ENCODE results near the gene GRIP2.

The GRIP2 gene

GRCh38 chr3:14538451-14539088 lies 1.6 kb downstream of the GRIP2 start:
- Histone ChIP-seq H3K4me3 (ENCODE audit: low read depth, low read length) (no peak overlapping the region), H3K27ac (ENCODE audit: extremely low read depth, low read depth, low read length) (no peak overlapping the region), H3K9me3 (ENCODE audit: control insufficient read depth, insufficient read depth, low read depth, low read length) (no peaks in the 10 kb centered on the region), H3K36me3 (ENCODE audit: control insufficient read depth in 2 of 2, insufficient read depth in 1 of 2, low read length in 2 of 2) (no peaks in the 10 kb centered on the region), H3K4me1 (ENCODE audit: control insufficient read depth, insufficient read depth, low read length) (no peaks in the 10 kb centered on the region)
- TF ChIP-seq ZNF394 (tag by site-specific recombination; IDR thresholded peaks at IDR 0.05; ENCODE audit: borderline replicate concordance), result no peak
- no peak for TF ChIP-seq ZNF626 (tag by site-specific recombination; IDR thresholded peaks at IDR 0.05)
- no peak for TF ChIP-seq ZNF311 (tag by site-specific recombination; IDR thresholded peaks at IDR 0.05; ENCODE audit: borderline replicate concordance)
- TF ChIP-seq, protein P1, sequence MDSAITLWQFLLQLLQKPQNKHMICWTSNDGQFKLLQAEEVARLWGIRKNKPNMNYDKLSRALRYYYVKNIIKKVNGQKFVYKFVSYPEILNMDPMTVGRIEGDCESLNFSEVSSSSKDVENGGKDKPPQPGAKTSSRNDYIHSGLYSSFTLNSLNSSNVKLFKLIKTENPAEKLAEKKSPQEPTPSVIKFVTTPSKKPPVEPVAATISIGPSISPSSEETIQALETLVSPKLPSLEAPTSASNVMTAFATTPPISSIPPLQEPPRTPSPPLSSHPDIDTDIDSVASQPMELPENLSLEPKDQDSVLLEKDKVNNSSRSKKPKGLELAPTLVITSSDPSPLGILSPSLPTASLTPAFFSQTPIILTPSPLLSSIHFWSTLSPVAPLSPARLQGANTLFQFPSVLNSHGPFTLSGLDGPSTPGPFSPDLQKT (IDR thresholded peaks at IDR 0.05; ENCODE audit: borderline replicate concordance, low read depth, low read length), result no peak
- no peak for TF ChIP-seq ZNF280C (tag by site-specific recombination; IDR thresholded peaks at IDR 0.05)
- no peak for TF ChIP-seq PRDM1 (tag by site-specific recombination; IDR thresholded peaks at IDR 0.05)
- TF ChIP-seq ZNF354C (tag by site-specific recombination; IDR thresholded peaks at IDR 0.05; ENCODE audit: borderline replicate concordance, low read depth), result no peak
- TF ChIP-seq ZNF701 (tag by site-specific recombination; IDR thresholded peaks at IDR 0.05), result no peak
- TF ChIP-seq SP3 (tag by site-specific recombination; IDR thresholded peaks at IDR 0.05), result no peak
- TF ChIP-seq ZNF148 (tag by site-specific recombination; IDR thresholded peaks at IDR 0.05; ENCODE audit: borderline replicate concordance), result no peak
- no peak for TF ChIP-seq ZIC2 (tag by site-specific recombination; IDR thresholded peaks at IDR 0.05)
- no peak for TF ChIP-seq TRIM28 (IDR thresholded peaks at IDR 0.05; ENCODE audit: borderline replicate concordance, low read length)
- TF ChIP-seq KLF9 (tag by site-specific recombination; IDR thresholded peaks at IDR 0.05; ENCODE audit: low read depth), result no peak
- TF ChIP-seq SALL2 (tag by site-specific recombination; IDR thresholded peaks at IDR 0.05; ENCODE audit: borderline replicate concordance), result no peak
- CTCF ChIA-PET, result interaction anchor here (0.6 to 2.3 kb wide), 4 partner anchors 9 to 1122 kb away, joined by 3 to 11 read pairs (median 4); no protein-coding TSS in a partner anchor
- POLR2A ChIA-PET, result no interaction called here

GRCh38 chr3:14537590-14538450 lies 2.3 kb downstream of the GRIP2 start:
- H3K9me3 ChIP-seq (ENCODE audit: control insufficient read depth, insufficient read depth, low read depth, low read length), result no peaks in the 10 kb centered on the region
- no peak overlapping the region for H3K4me3 ChIP-seq (ENCODE audit: low read depth, low read length)
- no peak overlapping the region for H3K27ac ChIP-seq (ENCODE audit: extremely low read depth, low read depth, low read length)
- H3K4me1 ChIP-seq (ENCODE audit: control insufficient read depth, insufficient read depth, low read length), result no peaks in the 10 kb centered on the region
- H3K36me3 ChIP-seq (ENCODE audit: control insufficient read depth in 2 of 2, insufficient read depth in 1 of 2, low read length in 2 of 2), result no peaks in the 10 kb centered on the region
- CTCF ChIA-PET, result interaction anchor here (0.6 to 2.3 kb wide), 4 partner anchors 10 to 1121 kb away, joined by 3 to 11 read pairs (median 4); no protein-coding TSS in a partner anchor
- POLR2A ChIA-PET, result no interaction called here
- TF ChIP-seq ZNF610 (tag by site-specific recombination; IDR thresholded peaks at IDR 0.05; ENCODE audit: borderline replicate concordance) (no peak), ZNF433 (tag by site-specific recombination; IDR thresholded peaks at IDR 0.05; ENCODE audit: low read depth) (no peak), ZBTB17 (tag by site-specific recombination; IDR thresholded peaks at IDR 0.05) (peak; percentile 22; the same call in 1 of the 2 replicates), GLIS2 (tag by site-specific recombination; IDR thresholded peaks at IDR 0.05) (peak; percentile 27; the same call in 1 of the 2 replicates), ZIC2 (tag by site-specific recombination; IDR thresholded peaks at IDR 0.05) (peak; percentile 93), ZNF157 (tag by site-specific recombination; IDR thresholded peaks at IDR 0.05) (peak; percentile 84), ZNF112 (tag by site-specific recombination; IDR thresholded peaks at IDR 0.05) (no peak), SP2 (tag by site-specific recombination; IDR thresholded peaks at IDR 0.05) (peak; percentile 35; the same call in 1 of the 2 replicates), GLIS1 (tag by site-specific recombination; IDR thresholded peaks at IDR 0.05) (0 out of 2 replicates have a peak, but pooled peaks have one; percentile 15), KLF1 (tag by site-specific recombination; IDR thresholded peaks at IDR 0.05) (no peak), ZFHX2 (tag by site-specific recombination; conservative IDR thresholded peaks at IDR 0.05) (peak; percentile 77), EGR2 (tag by site-specific recombination; IDR thresholded peaks at IDR 0.05; ENCODE audit: low read depth) (peak; percentile 42; the same call in 1 of the 2 replicates), ZNF324 (tag by site-specific recombination; IDR thresholded peaks at IDR 0.05) (no peak)
- TF ChIP-seq, protein P2, sequence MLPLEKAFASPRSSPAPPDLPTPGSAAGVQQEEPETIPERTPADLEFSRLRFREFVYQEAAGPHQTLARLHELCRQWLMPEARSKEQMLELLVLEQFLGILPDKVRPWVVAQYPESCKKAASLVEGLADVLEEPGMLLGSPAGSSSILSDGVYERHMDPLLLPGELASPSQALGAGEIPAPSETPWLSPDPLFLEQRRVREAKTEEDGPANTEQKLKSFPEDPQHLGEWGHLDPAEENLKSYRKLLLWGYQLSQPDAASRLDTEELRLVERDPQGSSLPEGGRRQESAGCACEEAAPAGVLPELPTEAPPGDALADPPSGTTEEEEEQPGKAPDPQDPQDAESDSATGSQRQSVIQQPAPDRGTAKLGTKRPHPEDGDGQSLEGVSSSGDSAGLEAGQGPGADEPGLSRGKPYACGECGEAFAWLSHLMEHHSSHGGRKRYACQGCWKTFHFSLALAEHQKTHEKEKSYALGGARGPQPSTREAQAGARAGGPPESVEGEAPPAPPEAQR (tag by site-specific recombination; IDR thresholded peaks at IDR 0.05), result no peak
